GM12878 (cell line): ENCODE measurements around the gene SEMA3C. TPM values are rescaled to one million over a fixed set of nuclear protein-coding genes. Genes with fewer than 3 reads are reported as not detected.

Experiments used
- ATAC-seq: fragments of 200-7000 bp; cut with Tn5 transposase; 3 replicates; pipeline ENCODE4 v1.9.1; 2020; ENCODE audit warnings: mild to moderate bottlenecking, moderate library complexity
- BruUV-seq: library from RNA; stranded (reverse); fragments of 400-500 nt; replicated peaks from 2 replicates; lab custom pipeline; 2021; lab: Mats Ljungman, UMichigan
- CTCF ChIA-PET: fragments of 300-600 bp; sonication (Branson Sonifier 250); formaldehyde crosslinking; extraction: SDS; loops from one replicate; lab custom pipeline; 2021; ENCODE audit warnings: inconsistent platforms; lab: Yijun Ruan, JAX
- POLR2A ChIA-PET: fragments of 350-600 bp; formaldehyde crosslinking; extraction: SDS; loops from one replicate; lab custom pipeline; 2021; ENCODE audit warnings: inconsistent platforms; lab: Charles Lee
- RAD21 ChIA-PET: fragments of 300-600 bp; sonication (Branson Sonifier 250); formaldehyde crosslinking; loops from one replicate; lab custom pipeline; 2023; ENCODE audit warnings: antibody characterized with exemption; ENCODE audit not compliant: unreplicated experiment; lab: Charles Lee
- SMC1A ChIA-PET: fragments of 300-600 bp; sonication (Branson Sonifier 250); formaldehyde crosslinking; loops from one replicate; lab custom pipeline; 2023; ENCODE audit not compliant: unreplicated experiment, uncharacterized antibody; lab: Charles Lee
- DNase-seq: peaks from one replicate; pipeline ENCODE4 v3.0.0-alpha.2; 2011; ENCODE audit warnings: low read depth, low spot score
- FAIRE-seq: peaks from 3 replicates; lab custom pipeline; 2011; peaks lifted over from hg19 to GRCh38; lab: Jason Lieb, UNC
- H2AFZ ChIP-seq: 2 replicates; pipeline ENCODE4 v1.6.0; 2011; ENCODE audit warnings: low read depth, low read length, control low read depth; ENCODE audit not compliant: control insufficient read depth
- H3K27ac ChIP-seq: 2 replicates; pipeline ENCODE4 v1.5.1; 2011; ENCODE audit warnings: control low read depth; ENCODE audit not compliant: control insufficient read depth, insufficient read depth
- H3K27me3 ChIP-seq, 2 experiments: replicated peaks in 1 of 2; 2 replicates each; pipeline versions ENCODE4 v1.6.0 to v1.6.1; 2011; ENCODE audit warnings: low read length in 1 of 2; ENCODE audit not compliant: control insufficient read depth in 2 of 2, insufficient read depth in 2 of 2
- H3K36me3 ChIP-seq, 2 experiments: 2 replicates each; pipeline ENCODE4 v1.5.1; 2011; ENCODE audit warnings: low read length in 1 of 2; ENCODE audit not compliant: control insufficient read depth in 2 of 2, insufficient read depth in 2 of 2
- H3K4me1 ChIP-seq: 2 replicates; pipeline ENCODE4 v1.6.1; 2011; ENCODE audit warnings: mild to moderate bottlenecking, low read length, moderate library complexity, mixed read lengths; ENCODE audit not compliant: control insufficient read depth, insufficient read depth
- H3K4me2 ChIP-seq: 2 replicates; pipeline ENCODE4 v1.6.0; 2011; ENCODE audit warnings: control low read depth; ENCODE audit not compliant: control insufficient read depth, insufficient read depth
- H3K4me3 ChIP-seq: fragments of 200-600 bp; sonication (generic); 2 replicates; pipeline ENCODE4 v1.5.1; 2016
- H3K79me2 ChIP-seq: 2 replicates; pipeline ENCODE4 v1.6.0; 2011; ENCODE audit warnings: low read length; ENCODE audit not compliant: control insufficient read depth, insufficient read depth
- H3K9ac ChIP-seq: 2 replicates; pipeline ENCODE4 v1.8.0; 2011; ENCODE audit warnings: low read length, control low read depth, mixed read lengths; ENCODE audit not compliant: control insufficient read depth, insufficient read depth
- H3K9me3 ChIP-seq: replicated peaks from 3 replicates; pipeline ENCODE4 v1.5.1; 2011; ENCODE audit warnings: mild to moderate bottlenecking, low read length; ENCODE audit not compliant: control insufficient read depth, insufficient read depth
- H4K20me1 ChIP-seq: 2 replicates; pipeline ENCODE4 v1.6.0; 2011; ENCODE audit not compliant: control insufficient read depth, insufficient read depth
- CBX5 ChIP-seq: sonication (generic); IDR thresholded peaks from 2 replicates; pipeline ENCODE4 v1.6.1; 2016; ENCODE audit warnings: low read depth, moderate library complexity, mild to moderate bottlenecking, inconsistent platforms
- EP300 ChIP-seq, 2 experiments: fragments of 150-350 bp in 1 of 2; IDR thresholded peaks; 2 replicates each; pipeline ENCODE4 v1.6.1; 2011 to 2012; ENCODE audit warnings: low read depth in 2 of 2, low read length in 2 of 2, borderline replicate concordance in 1 of 2, improper control_type of control experiment in 1 of 2, inconsistent platforms in 1 of 2; ENCODE audit not compliant: control insufficient read depth in 1 of 2
- PAX5 ChIP-seq: IDR thresholded peaks from 2 replicates; pipeline ENCODE4 v1.6.1; 2011; ENCODE audit warnings: low read depth, low read length, borderline replicate concordance
- WGBS: methylation state at CpG from one replicate; pipeline ENCODE4 v1.1.6; 2016; ENCODE audit warnings: low lambda C conversion rate; ENCODE audit not compliant: insufficient replicate concordance, insufficient coverage; ENCODE audit errors: missing lambda C conversion rate; 5-methylcytosine and 5-hydroxymethylcytosine counted together
- in situ Hi-C: fragments of 300-500 bp; cut with MboI; formaldehyde crosslinking; loops from 9 replicates; pipeline ENCODE4 v1.14.3; 2018; ENCODE audit warnings: mixed read lengths
- intact Hi-C: fragments of 100-400 bp; cut with micrococcal nuclease; formaldehyde crosslinking; loops from one replicate; pipeline ENCODE4 v1.14.2; 2022; ENCODE audit not compliant: unreplicated experiment
- polyA plus RNA-seq, 11 experiments: library from polyadenylated mRNA; depleted of rRNA in 4 of 11; unstranded in 6 of 11; stranded (reverse) in 5 of 11; fragments of >200 nt; fragmentation: Nextera tagmentation in 4 of 11; fragmentation: Illumina TruSeq in 1 of 11; extraction: Ambion mirVana in 4 of 11; extraction: Trizol in 1 of 11; gene quantifications; 1 replicate in 1 of 11; 2 replicates in 10 of 11; pipeline versions ENCODE4 v1.2.1 to v1.2.3, GENCODE V29; 2011 to 2016; ENCODE audit warnings: inconsistent platforms in 2 of 11, missing spikeins in 2 of 11, low read depth in 1 of 11
- total RNA-seq, 4 experiments: library from RNA; depleted of rRNA in 3 of 4; stranded (reverse); fragments of >200 nt in 3 of 4; fragmentation: Illumina TruSeq in 1 of 4; extraction: Trizol in 1 of 4; gene quantifications; 2 replicates each; pipeline versions ENCODE4 v1.2.1 to v1.2.3, GENCODE V29; 2013 to 2021
- TF ChIP-seq, protein P1 (sequence below): fragments of 450-650 bp; IDR thresholded peaks from 2 replicates; pipeline ENCODE4 v1.6.1; 2016; ENCODE audit warnings: mild to moderate bottlenecking, moderate library complexity, borderline replicate concordance
- TF ChIP-seq, protein P2 (sequence below): fragments of 450-650 bp; IDR thresholded peaks from 2 replicates; pipeline ENCODE4 v1.6.1; 2018; ENCODE audit warnings: borderline replicate concordance, mild to moderate bottlenecking; ENCODE audit not compliant: partially characterized antibody
- TF ChIP-seq, protein P3 (sequence below): fragments of 450-650 bp; IDR thresholded peaks from 2 replicates; pipeline ENCODE4 v1.6.1; 2018; ENCODE audit warnings: mild to moderate bottlenecking, low read depth, moderate library complexity; ENCODE audit not compliant: partially characterized antibody
- TF ChIP-seq, protein P4 (sequence below): fragments of 450-650 bp; IDR thresholded peaks from 2 replicates; pipeline ENCODE4 v1.6.1; 2016; ENCODE audit warnings: mild to moderate bottlenecking
- TF ChIP-seq, protein P5 (sequence below): IDR thresholded peaks from 2 replicates; pipeline ENCODE4 v1.6.1; 2012; ENCODE audit warnings: mild to moderate bottlenecking, low read depth, low read length

SEMA3C gene
- total and polyA plus RNA-seq, 10 of the 15 experiments (the other 5 are each of a cell fraction or from before 2014, with no cell fraction given), result 0.01 to 0.41 (median 0.11) TPM; not detected in 6

DNA sequence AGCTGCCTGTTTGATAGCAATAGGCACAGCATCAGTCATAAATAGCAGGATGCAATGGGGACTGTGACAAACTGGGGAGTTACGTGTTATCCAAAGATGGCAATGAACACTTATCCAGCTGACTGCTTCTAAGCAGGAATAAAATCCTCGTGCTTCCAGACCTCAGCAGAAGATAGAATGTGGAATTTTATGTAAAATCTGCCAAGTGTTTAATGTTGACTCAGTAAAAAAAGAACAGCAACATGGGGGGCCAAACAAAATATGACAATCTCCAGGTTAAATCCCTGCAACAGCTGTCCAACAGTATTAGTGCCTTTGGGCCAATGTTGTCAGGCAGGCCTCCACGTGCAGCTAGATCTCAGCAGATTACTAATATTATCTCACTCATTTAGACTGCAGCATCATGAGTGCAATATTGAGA, 127.3 kb downstream of the SEMA3C start:
- H3K4me3 ChIP-seq, result no peak overlapping the region
- H3K9me3 ChIP-seq, result no peaks in the 10 kb centered on the region
- ATAC-seq (no peak), FAIRE-seq (no peak), DNase-seq (no peak)
- no peak overlapping the region for H2AFZ ChIP-seq
- H3K27ac ChIP-seq, result no peak overlapping the region
- BruUV-seq, result no TSS peak
- no peaks in the 10 kb centered on the region for H3K36me3 ChIP-seq
- in situ Hi-C loops (no loop called here), intact Hi-C loops (no loop called here)
- RAD21 ChIA-PET, result no interaction called here
- POLR2A ChIA-PET, result no interaction called here
- H3K27me3 ChIP-seq, result no peaks in the 10 kb centered on the region
- H3K4me2 ChIP-seq, result no peak overlapping the region
- CTCF ChIA-PET, result no interaction called here
- SMC1A ChIA-PET, result no interaction called here
- no peaks in the 10 kb centered on the region for H3K4me1 ChIP-seq
- no peaks in the 10 kb centered on the region for H4K20me1 ChIP-seq
- 13% methylated on average over 3 of the region's 3 CpGs for WGBS
- no peaks in the 10 kb centered on the region for H3K79me2 ChIP-seq
- no peak overlapping the region for H3K9ac ChIP-seq
- TF ChIP-seq, protein P1, sequence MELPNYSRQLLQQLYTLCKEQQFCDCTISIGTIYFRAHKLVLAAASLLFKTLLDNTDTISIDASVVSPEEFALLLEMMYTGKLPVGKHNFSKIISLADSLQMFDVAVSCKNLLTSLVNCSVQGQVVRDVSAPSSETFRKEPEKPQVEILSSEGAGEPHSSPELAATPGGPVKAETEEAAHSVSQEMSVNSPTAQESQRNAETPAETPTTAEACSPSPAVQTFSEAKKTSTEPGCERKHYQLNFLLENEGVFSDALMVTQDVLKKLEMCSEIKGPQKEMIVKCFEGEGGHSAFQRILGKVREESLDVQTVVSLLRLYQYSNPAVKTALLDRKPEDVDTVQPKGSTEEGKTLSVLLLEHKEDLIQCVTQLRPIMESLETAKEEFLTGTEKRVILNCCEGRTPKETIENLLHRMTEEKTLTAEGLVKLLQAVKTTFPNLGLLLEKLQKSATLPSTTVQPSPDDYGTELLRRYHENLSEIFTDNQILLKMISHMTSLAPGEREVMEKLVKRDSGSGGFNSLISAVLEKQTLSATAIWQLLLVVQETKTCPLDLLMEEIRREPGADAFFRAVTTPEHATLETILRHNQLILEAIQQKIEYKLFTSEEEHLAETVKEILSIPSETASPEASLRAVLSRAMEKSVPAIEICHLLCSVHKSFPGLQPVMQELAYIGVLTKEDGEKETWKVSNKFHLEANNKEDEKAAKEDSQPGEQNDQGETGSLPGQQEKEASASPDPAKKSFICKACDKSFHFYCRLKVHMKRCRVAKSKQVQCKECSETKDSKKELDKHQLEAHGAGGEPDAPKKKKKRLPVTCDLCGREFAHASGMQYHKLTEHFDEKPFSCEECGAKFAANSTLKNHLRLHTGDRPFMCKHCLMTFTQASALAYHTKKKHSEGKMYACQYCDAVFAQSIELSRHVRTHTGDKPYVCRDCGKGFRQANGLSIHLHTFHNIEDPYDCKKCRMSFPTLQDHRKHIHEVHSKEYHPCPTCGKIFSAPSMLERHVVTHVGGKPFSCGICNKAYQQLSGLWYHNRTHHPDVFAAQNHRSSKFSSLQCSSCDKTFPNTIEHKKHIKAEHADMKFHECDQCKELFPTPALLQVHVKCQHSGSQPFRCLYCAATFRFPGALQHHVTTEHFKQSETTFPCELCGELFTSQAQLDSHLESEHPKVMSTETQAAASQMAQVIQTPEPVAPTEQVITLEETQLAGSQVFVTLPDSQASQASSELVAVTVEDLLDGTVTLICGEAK, result no peak
- TF ChIP-seq, protein P2, sequence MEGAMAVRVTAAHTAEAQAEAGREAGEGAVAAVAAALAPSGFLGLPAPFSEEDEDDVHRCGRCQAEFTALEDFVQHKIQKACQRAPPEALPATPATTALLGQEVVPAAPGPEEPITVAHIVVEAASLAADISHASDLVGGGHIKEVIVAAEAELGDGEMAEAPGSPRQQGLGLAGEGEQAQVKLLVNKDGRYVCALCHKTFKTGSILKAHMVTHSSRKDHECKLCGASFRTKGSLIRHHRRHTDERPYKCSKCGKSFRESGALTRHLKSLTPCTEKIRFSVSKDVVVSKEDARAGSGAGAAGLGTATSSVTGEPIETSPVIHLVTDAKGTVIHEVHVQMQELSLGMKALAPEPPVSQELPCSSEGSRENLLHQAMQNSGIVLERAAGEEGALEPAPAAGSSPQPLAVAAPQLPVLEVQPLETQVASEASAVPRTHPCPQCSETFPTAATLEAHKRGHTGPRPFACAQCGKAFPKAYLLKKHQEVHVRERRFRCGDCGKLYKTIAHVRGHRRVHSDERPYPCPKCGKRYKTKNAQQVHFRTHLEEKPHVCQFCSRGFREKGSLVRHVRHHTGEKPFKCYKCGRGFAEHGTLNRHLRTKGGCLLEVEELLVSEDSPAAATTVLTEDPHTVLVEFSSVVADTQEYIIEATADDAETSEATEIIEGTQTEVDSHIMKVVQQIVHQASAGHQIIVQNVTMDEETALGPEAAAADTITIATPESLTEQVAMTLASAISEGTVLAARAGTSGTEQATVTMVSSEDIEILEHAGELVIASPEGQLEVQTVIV, result no peak
- TF ChIP-seq CBX5 (no peak), PAX5 (no peak), EP300 (IDR thresholded peaks at IDR 0.05; ENCODE audit: borderline replicate concordance in 1 of 2, control insufficient read depth in 1 of 2, low read depth in 2 of 2, low read length in 2 of 2) (no peak)
- TF ChIP-seq, protein P3, sequence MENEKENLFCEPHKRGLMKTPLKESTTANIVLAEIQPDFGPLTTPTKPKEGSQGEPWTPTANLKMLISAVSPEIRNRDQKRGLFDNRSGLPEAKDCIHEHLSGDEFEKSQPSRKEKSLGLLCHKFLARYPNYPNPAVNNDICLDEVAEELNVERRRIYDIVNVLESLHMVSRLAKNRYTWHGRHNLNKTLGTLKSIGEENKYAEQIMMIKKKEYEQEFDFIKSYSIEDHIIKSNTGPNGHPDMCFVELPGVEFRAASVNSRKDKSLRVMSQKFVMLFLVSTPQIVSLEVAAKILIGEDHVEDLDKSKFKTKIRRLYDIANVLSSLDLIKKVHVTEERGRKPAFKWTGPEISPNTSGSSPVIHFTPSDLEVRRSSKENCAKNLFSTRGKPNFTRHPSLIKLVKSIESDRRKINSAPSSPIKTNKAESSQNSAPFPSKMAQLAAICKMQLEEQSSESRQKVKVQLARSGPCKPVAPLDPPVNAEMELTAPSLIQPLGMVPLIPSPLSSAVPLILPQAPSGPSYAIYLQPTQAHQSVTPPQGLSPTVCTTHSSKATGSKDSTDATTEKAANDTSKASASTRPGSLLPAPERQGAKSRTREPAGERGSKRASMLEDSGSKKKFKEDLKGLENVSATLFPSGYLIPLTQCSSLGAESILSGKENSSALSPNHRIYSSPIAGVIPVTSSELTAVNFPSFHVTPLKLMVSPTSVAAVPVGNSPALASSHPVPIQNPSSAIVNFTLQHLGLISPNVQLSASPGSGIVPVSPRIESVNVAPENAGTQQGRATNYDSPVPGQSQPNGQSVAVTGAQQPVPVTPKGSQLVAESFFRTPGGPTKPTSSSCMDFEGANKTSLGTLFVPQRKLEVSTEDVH, result no peak
- TF ChIP-seq, protein P4, sequence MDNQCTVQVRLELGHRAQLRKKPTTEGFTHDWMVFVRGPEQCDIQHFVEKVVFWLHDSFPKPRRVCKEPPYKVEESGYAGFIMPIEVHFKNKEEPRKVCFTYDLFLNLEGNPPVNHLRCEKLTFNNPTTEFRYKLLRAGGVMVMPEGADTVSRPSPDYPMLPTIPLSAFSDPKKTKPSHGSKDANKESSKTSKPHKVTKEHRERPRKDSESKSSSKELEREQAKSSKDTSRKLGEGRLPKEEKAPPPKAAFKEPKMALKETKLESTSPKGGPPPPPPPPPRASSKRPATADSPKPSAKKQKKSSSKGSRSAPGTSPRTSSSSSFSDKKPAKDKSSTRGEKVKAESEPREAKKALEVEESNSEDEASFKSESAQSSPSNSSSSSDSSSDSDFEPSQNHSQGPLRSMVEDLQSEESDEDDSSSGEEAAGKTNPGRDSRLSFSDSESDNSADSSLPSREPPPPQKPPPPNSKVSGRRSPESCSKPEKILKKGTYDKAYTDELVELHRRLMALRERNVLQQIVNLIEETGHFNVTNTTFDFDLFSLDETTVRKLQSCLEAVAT, result no peak
- TF ChIP-seq, protein P5, sequence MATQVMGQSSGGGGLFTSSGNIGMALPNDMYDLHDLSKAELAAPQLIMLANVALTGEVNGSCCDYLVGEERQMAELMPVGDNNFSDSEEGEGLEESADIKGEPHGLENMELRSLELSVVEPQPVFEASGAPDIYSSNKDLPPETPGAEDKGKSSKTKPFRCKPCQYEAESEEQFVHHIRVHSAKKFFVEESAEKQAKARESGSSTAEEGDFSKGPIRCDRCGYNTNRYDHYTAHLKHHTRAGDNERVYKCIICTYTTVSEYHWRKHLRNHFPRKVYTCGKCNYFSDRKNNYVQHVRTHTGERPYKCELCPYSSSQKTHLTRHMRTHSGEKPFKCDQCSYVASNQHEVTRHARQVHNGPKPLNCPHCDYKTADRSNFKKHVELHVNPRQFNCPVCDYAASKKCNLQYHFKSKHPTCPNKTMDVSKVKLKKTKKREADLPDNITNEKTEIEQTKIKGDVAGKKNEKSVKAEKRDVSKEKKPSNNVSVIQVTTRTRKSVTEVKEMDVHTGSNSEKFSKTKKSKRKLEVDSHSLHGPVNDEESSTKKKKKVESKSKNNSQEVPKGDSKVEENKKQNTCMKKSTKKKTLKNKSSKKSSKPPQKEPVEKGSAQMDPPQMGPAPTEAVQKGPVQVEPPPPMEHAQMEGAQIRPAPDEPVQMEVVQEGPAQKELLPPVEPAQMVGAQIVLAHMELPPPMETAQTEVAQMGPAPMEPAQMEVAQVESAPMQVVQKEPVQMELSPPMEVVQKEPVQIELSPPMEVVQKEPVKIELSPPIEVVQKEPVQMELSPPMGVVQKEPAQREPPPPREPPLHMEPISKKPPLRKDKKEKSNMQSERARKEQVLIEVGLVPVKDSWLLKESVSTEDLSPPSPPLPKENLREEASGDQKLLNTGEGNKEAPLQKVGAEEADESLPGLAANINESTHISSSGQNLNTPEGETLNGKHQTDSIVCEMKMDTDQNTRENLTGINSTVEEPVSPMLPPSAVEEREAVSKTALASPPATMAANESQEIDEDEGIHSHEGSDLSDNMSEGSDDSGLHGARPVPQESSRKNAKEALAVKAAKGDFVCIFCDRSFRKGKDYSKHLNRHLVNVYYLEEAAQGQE, result no peak
